IPS-11a (cell line): ENCODE data around the gene KAT14.
"Not testable (repeated sequence)": the region's sequence is repeated elsewhere in the genome, so short reads cannot be mapped to it uniquely, and the experiment has no call there.

Experiments
- H3K4me3 ChIP-seq: one replicate; pipeline ENCODE4 v1.5.1; 2013; ENCODE audit warnings: low read depth, low read length, control low read depth

KAT14 gene

GRCh38 chr20:18218280-18218679 lies 80.6 kb downstream of the KAT14 start:
- H3K4me3 ChIP-seq = no peak overlapping the region

GRCh38 chr20:18223409-18223808 lies 85.7 kb downstream of the KAT14 start:
- no peak overlapping the region for H3K4me3 ChIP-seq

GRCh38 chr20:18224968-18225568 lies 87.4 kb downstream of the KAT14 start:
- H3K4me3 ChIP-seq = no peak overlapping the region

GRCh38 chr20:18225632-18226031 lies 88.0 kb downstream of the KAT14 start:
- no peak overlapping the region for H3K4me3 ChIP-seq

GRCh38 chr20:18226741-18227140 lies 89.1 kb downstream of the KAT14 start:
- H3K4me3 ChIP-seq = not testable (repeated sequence)

- H3K4me3 ChIP-seq = no peak overlapping the region
Observed at GRCh38 chr20:18233408-18233943, 95.8 kb downstream of the KAT14 start.
